ENCODE results near the gene RCHY1. TPM values are rescaled to one million over a fixed set of nuclear protein-coding genes. Genes with fewer than 3 reads are reported as not detected.

Gene RCHY1
- total and polyA plus RNA-seq, 2 experiments from 2014 or later, result 42.9 to 46.5 TPM

DNA sequence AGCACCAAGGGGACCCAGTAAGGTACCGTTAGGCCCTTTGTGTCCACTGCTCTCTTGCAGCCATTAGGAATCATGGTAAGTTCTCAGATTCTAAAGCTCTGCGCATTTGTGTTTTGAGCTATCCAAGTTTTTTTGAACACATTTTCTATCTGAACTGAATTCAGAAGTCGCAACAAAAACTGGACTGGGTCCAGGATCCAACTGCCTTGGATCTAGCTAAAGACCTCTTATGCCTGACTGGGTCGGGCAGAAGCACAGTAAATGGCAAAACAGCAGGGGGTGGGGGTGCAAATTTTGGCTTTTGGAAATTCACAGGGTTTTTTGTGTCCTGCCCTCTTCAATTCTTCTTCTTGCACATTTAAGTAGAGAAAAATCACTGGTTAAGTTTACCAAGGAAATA, 30.0 kb downstream of the RCHY1 start (continued):
- no peak for TF ChIP-seq REST (IDR thresholded peaks at IDR 0.05; ENCODE audit: unreplicated experiment)
- no peak for TF ChIP-seq NANOG (IDR thresholded peaks at IDR 0.05; ENCODE audit: borderline replicate concordance)
- no peak for TF ChIP-seq JUNB (IDR thresholded peaks at IDR 0.05; ENCODE audit: unreplicated experiment)
- no peak for TF ChIP-seq ZNF331 (CRISPR knock-in tag; IDR thresholded peaks at IDR 0.05; ENCODE audit: low read depth)
- TF ChIP-seq CREB1 (CRISPR knock-in tag; IDR thresholded peaks at IDR 0.05; ENCODE audit: low read depth), result no peak
- no peak for TF ChIP-seq ZNF114 (CRISPR knock-in tag; IDR thresholded peaks at IDR 0.05)
- TF ChIP-seq POLR2AphosphoS5 (IDR thresholded peaks at IDR 0.05; ENCODE audit: low read depth), result no peak

GRCh38 chr4:75477201-75477600, 37.0 kb downstream of the RCHY1 start:
- Histone ChIP-seq H2AFZ (no peak overlapping the region), H3K36me3 (ENCODE audit: insufficient read depth) (peaks cover 18% of the 10 kb centered on the region; the same call in 1 of the 2 replicates), H3K79me2 (replicated peaks; ENCODE audit: insufficient read depth) (no peaks in the 10 kb centered on the region), H3K4me2 (no peak overlapping the region), H3K4me3 (no peak overlapping the region), H3K27ac (ENCODE audit: low read depth) (no peak overlapping the region), H4K20me1 (replicated peaks; ENCODE audit: insufficient read depth) (no peaks in the 10 kb centered on the region), H3K4me1 (ENCODE audit: insufficient read depth) (no peaks in the 10 kb centered on the region), H3K9me2 (ENCODE audit: insufficient read depth) (no peaks in the 10 kb centered on the region), H3F3A (replicated peaks; ENCODE audit: low read depth) (no peaks in the 10 kb centered on the region), H3K27me3 (ENCODE audit: insufficient read depth) (no peaks in the 10 kb centered on the region)
- DNase-seq (ENCODE audit: low spot score) (no peak), ATAC-seq (no peak)
- H3K27ac Mint-ChIP-seq, result no peak overlapping the region
- H3K36me3 Mint-ChIP-seq (ENCODE audit: low read depth), result peaks cover 39% of the 10 kb centered on the region
- no peaks in the 10 kb centered on the region for H3K9me3 Mint-ChIP-seq
- no peaks in the 10 kb centered on the region for H3K27me3 Mint-ChIP-seq (ENCODE audit: insufficient read depth, low read depth, poor library complexity)
- H3K4me3 Mint-ChIP-seq, result no peak overlapping the region
- no peaks in the 10 kb centered on the region for H3K4me1 Mint-ChIP-seq
- TF ChIP-seq NANOG (IDR thresholded peaks at IDR 0.05; ENCODE audit: borderline replicate concordance), result no peak
- TF ChIP-seq ZNF114 (CRISPR knock-in tag; IDR thresholded peaks at IDR 0.05), result no peak
- TF ChIP-seq ZNF331 (CRISPR knock-in tag; IDR thresholded peaks at IDR 0.05; ENCODE audit: low read depth), result no peak
- no peak for TF ChIP-seq JUNB (IDR thresholded peaks at IDR 0.05; ENCODE audit: unreplicated experiment)
- TF ChIP-seq, protein P1, sequence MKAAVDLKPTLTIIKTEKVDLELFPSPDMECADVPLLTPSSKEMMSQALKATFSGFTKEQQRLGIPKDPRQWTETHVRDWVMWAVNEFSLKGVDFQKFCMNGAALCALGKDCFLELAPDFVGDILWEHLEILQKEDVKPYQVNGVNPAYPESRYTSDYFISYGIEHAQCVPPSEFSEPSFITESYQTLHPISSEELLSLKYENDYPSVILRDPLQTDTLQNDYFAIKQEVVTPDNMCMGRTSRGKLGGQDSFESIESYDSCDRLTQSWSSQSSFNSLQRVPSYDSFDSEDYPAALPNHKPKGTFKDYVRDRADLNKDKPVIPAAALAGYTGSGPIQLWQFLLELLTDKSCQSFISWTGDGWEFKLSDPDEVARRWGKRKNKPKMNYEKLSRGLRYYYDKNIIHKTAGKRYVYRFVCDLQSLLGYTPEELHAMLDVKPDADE (IDR thresholded peaks at IDR 0.05), result no peak
- no peak for TF ChIP-seq POLR2AphosphoS5 (IDR thresholded peaks at IDR 0.05; ENCODE audit: low read depth)
- TF ChIP-seq CREB1 (CRISPR knock-in tag; IDR thresholded peaks at IDR 0.05; ENCODE audit: low read depth), result no peak
- no peak for TF ChIP-seq REST (IDR thresholded peaks at IDR 0.05; ENCODE audit: unreplicated experiment)
- TF ChIP-seq EZH2 (IDR thresholded peaks at IDR 0.05; ENCODE audit: low read depth, unreplicated experiment), result no peak
- TF ChIP-seq, protein P2, sequence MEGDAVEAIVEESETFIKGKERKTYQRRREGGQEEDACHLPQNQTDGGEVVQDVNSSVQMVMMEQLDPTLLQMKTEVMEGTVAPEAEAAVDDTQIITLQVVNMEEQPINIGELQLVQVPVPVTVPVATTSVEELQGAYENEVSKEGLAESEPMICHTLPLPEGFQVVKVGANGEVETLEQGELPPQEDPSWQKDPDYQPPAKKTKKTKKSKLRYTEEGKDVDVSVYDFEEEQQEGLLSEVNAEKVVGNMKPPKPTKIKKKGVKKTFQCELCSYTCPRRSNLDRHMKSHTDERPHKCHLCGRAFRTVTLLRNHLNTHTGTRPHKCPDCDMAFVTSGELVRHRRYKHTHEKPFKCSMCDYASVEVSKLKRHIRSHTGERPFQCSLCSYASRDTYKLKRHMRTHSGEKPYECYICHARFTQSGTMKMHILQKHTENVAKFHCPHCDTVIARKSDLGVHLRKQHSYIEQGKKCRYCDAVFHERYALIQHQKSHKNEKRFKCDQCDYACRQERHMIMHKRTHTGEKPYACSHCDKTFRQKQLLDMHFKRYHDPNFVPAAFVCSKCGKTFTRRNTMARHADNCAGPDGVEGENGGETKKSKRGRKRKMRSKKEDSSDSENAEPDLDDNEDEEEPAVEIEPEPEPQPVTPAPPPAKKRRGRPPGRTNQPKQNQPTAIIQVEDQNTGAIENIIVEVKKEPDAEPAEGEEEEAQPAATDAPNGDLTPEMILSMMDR (conservative IDR thresholded peaks at IDR 0.05; ENCODE audit: low read depth in 2 of 2), result no peak
- TF ChIP-seq STAT1 (IDR thresholded peaks at IDR 0.05; ENCODE audit: unreplicated experiment), result no peak
- no peak for TF ChIP-seq EZH2phosphoT487 (IDR thresholded peaks at IDR 0.05; ENCODE audit: unreplicated experiment)
